Calu3 (cell line): ENCODE data around the gene MSLN. TPM values are rescaled to one million over a fixed set of nuclear protein-coding genes. Genes with fewer than 3 reads are reported as not detected.

Experiments used
- BruUV-seq: library from RNA; stranded (reverse); fragments of 400-500 nt; replicated peaks from 2 replicates; lab custom pipeline; 2021; lab: Mats Ljungman, UMichigan
- CTCF ChIA-PET: fragments of 300-600 bp; sonication (Branson Sonifier 250); formaldehyde crosslinking; loops from one replicate; lab custom pipeline; 2022; ENCODE audit warnings: antibody characterized with exemption; lab: Charles Lee
- DNase-seq: peaks from one replicate; pipeline ENCODE4 v3.0.0; 2022
- H3K27ac Mint-ChIP-seq: one replicate; pipeline ENCODE4 v1.8.0; 2022; ENCODE audit warnings: mixed read lengths; ENCODE audit not compliant: unreplicated experiment
- H3K27me3 Mint-ChIP-seq: one replicate; pipeline ENCODE4 v1.8.0; 2022; ENCODE audit warnings: mixed read lengths; ENCODE audit not compliant: unreplicated experiment
- H3K36me3 Mint-ChIP-seq: one replicate; pipeline ENCODE4 v1.8.0; 2022; ENCODE audit warnings: mild to moderate bottlenecking, moderate library complexity, mixed read lengths; ENCODE audit not compliant: insufficient read depth, unreplicated experiment
- H3K4me1 Mint-ChIP-seq: one replicate; pipeline ENCODE4 v1.8.0; 2022; ENCODE audit warnings: mild to moderate bottlenecking, low read depth, mixed read lengths; ENCODE audit not compliant: unreplicated experiment
- H3K4me3 Mint-ChIP-seq: one replicate; pipeline ENCODE4 v1.8.0; 2022; ENCODE audit warnings: mild to moderate bottlenecking, low read depth, moderate library complexity, mixed read lengths; ENCODE audit not compliant: unreplicated experiment
- H3K9me3 Mint-ChIP-seq: one replicate; pipeline ENCODE4 v1.8.0; 2022; ENCODE audit warnings: low read depth, mixed read lengths; ENCODE audit not compliant: unreplicated experiment
- intact Hi-C: fragments of 100-400 bp; cut with micrococcal nuclease; formaldehyde crosslinking; loops from one replicate; pipeline ENCODE4 v1.10.0; 2022; ENCODE audit not compliant: unreplicated experiment
- total RNA-seq: library from RNA; stranded (reverse); gene quantifications from 2 replicates; pipeline ENCODE4 v1.2.3, GENCODE V29; 2022
- TF ChIP-seq, protein P1 (sequence below): fragments of 200-600 bp; IDR thresholded peaks from one replicate; pipeline ENCODE4 v1.8.0; 2022; ENCODE audit warnings: antibody characterized with exemption; ENCODE audit not compliant: unreplicated experiment

Gene MSLN
- total RNA-seq, 1 experiment from 2014 or later, result 3.4 TPM

DNA sequence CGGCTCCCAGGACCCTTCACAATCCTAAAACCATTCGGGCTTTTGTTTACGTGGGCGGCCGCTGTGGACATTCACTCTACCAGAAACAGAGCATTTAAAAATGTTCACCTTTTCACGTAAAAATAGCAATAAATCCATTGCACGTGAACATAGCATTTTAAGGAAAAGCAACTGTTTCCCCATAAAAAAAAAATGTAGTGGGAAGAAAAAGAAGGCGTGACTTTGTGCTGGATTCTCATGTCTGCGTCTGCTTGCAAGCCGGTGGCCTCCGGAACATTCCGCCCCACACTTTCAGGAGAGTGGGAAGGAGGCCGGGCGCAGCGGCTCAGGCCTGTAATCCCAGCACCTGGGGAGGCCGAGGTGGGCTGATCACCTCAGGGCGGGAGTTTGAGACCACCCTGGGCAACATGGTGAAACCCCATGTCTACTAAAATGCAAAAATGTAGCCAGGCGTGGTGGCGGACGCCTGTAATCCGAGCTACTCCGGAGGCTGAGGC lies 53.4 kb downstream of the MSLN start:
- H3K4me3 Mint-ChIP-seq, result no peak overlapping the region

GRCh38 chr16:814974-815373 lies 54.4 kb downstream of the MSLN start:
- no peak overlapping the region for H3K27ac Mint-ChIP-seq
- no peak overlapping the region for H3K4me3 Mint-ChIP-seq
- intact Hi-C loops, result loop anchor here (2.0 kb wide), 1 partner anchor 240 kb away; no protein-coding TSS in a partner anchor
- BruUV-seq, result no TSS peak
- CTCF ChIA-PET, result interaction anchor here (0.7 to 0.8 kb wide), 3 partner anchors 149 to 365 kb away, joined by 3 to 5 read pairs (median 5); no protein-coding TSS in a partner anchor
- DNase-seq, result no peak
- peaks cover 39% of the 10 kb centered on the region for H3K27me3 Mint-ChIP-seq
- H3K36me3 Mint-ChIP-seq, result peaks cover 4% of the 10 kb centered on the region
- no peaks in the 10 kb centered on the region for H3K4me1 Mint-ChIP-seq
- no peaks in the 10 kb centered on the region for H3K9me3 Mint-ChIP-seq
- TF ChIP-seq, protein P1, sequence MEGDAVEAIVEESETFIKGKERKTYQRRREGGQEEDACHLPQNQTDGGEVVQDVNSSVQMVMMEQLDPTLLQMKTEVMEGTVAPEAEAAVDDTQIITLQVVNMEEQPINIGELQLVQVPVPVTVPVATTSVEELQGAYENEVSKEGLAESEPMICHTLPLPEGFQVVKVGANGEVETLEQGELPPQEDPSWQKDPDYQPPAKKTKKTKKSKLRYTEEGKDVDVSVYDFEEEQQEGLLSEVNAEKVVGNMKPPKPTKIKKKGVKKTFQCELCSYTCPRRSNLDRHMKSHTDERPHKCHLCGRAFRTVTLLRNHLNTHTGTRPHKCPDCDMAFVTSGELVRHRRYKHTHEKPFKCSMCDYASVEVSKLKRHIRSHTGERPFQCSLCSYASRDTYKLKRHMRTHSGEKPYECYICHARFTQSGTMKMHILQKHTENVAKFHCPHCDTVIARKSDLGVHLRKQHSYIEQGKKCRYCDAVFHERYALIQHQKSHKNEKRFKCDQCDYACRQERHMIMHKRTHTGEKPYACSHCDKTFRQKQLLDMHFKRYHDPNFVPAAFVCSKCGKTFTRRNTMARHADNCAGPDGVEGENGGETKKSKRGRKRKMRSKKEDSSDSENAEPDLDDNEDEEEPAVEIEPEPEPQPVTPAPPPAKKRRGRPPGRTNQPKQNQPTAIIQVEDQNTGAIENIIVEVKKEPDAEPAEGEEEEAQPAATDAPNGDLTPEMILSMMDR, result no peak

More for the DNA sequence above, 53.4 kb downstream of the MSLN start:
- H3K9me3 Mint-ChIP-seq, result no peaks in the 10 kb centered on the region
- peaks cover 9% of the 10 kb centered on the region for H3K36me3 Mint-ChIP-seq
- CTCF ChIA-PET, result interaction anchor here (0.6 to 0.8 kb wide), 2 partner anchors 181 to 241 kb away, joined by 3 to 5 read pairs; no protein-coding TSS in a partner anchor
- no peak for DNase-seq
- intact Hi-C loops, result loop anchor here (2.0 kb wide), 1 partner anchor 241 kb away; no protein-coding TSS in a partner anchor
- TF ChIP-seq, protein P1, result no peak
- H3K27me3 Mint-ChIP-seq, result peaks cover 49% of the 10 kb centered on the region
- no TSS peak for BruUV-seq
- no peak overlapping the region for H3K27ac Mint-ChIP-seq
- H3K4me1 Mint-ChIP-seq, result no peaks in the 10 kb centered on the region

DNA sequence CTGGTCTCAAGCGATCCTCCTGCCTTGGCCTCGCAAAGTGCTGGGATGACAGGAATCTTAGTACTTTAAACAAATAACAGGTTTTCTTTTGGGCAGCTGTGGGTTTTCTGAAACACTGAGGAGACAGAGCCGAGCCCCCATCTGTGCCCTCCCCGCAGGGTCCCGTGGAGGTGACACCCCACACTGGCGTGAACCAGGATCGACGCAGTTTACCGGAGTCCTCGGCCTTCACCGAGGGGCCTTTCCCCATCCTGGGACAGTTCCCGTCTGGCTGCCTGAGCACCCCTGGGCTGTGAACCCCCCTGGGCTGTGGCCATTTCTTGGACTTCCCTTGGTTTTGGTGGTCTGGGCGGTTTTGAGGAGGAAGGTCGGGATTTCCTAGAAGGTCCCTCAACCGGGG lies 55.3 kb downstream of the MSLN start:
- intact Hi-C loops, result loop anchor here (2.0 kb wide), 1 partner anchor 239 kb away; no protein-coding TSS in a partner anchor
- no peak overlapping the region for H3K4me3 Mint-ChIP-seq
- no peak for DNase-seq
- peaks cover 31% of the 10 kb centered on the region for H3K27me3 Mint-ChIP-seq
- BruUV-seq, result no TSS peak
- TF ChIP-seq, protein P1, result no peak
- H3K36me3 Mint-ChIP-seq, result peaks cover 4% of the 10 kb centered on the region
- CTCF ChIA-PET, result no interaction called here
- no peaks in the 10 kb centered on the region for H3K9me3 Mint-ChIP-seq
- no peak overlapping the region for H3K27ac Mint-ChIP-seq
- H3K4me1 Mint-ChIP-seq, result no peaks in the 10 kb centered on the region

DNA sequence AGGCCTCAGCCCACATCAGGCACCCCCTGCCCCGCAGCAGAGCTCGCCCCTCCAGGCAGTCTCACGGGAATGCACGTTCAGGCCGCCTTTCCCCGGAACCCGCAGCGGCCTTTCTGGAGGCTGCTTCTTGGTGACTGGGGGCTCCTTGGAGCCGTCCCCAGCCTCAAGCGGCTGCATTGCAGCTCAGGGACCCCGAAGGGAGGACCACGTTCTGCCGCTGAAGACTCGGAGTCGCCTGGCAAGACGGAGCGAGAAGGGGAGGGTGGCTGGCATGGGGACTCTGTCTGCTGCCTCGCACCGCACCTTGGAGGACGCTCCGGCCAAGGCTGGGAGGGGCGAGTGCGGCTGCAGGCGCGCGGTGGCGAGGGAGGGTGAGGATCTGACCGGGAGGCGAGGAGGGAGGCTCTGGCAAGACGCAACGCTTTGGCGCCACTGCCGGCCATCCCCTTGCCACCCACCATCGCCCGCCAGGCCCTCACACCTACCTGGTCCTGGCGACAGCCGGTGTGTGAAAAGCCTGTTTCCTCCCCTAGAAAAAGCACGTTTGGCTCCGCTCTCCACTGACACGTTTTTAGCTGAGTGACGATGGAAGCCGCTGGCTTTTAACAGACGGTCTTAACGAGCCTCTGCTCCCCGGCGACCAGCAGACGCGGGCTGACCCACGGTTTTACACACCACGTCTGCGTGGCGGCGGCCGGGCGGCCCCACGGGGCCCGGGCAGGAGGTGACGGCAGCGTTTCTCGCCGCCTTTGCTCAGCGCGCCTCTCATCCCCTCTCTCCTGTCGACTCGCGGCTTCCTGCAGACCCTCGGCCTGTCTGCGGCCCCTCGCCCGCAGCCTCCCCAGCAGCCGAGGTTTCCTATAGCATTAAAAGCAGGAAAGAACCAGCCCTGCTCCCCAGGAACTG lies 56.7 kb downstream of the MSLN start:
- H3K27me3 Mint-ChIP-seq, result peaks cover 17% of the 10 kb centered on the region
- no peaks in the 10 kb centered on the region for H3K4me1 Mint-ChIP-seq
- no peaks in the 10 kb centered on the region for H3K9me3 Mint-ChIP-seq
- no peak overlapping the region for H3K4me3 Mint-ChIP-seq
- intact Hi-C loops, result no loop called here
- no peak for DNase-seq
- H3K36me3 Mint-ChIP-seq, result no peaks in the 10 kb centered on the region
- no peak overlapping the region for H3K27ac Mint-ChIP-seq
- CTCF ChIA-PET, result no interaction called here
- no TSS peak for BruUV-seq
- TF ChIP-seq, protein P1, result no peak
